Stimulated activated CD8-positive, alpha-beta memory T cell treated with anti-CD3 and anti-CD28 coated beads, Interleukin-7, amount 100 ng/mL, for 48 hours (primary cell): ENCODE data around the gene KMT2D.

Source experiments
- DNase-seq, 2 donors: peaks; one replicate each; pipeline ENCODE4 v3.0.0-alpha.2; 2020; ENCODE audit warnings: low read depth in 1 of 2; ENCODE audit errors: extremely low read depth in 1 of 2

Gene KMT2D

DNA sequence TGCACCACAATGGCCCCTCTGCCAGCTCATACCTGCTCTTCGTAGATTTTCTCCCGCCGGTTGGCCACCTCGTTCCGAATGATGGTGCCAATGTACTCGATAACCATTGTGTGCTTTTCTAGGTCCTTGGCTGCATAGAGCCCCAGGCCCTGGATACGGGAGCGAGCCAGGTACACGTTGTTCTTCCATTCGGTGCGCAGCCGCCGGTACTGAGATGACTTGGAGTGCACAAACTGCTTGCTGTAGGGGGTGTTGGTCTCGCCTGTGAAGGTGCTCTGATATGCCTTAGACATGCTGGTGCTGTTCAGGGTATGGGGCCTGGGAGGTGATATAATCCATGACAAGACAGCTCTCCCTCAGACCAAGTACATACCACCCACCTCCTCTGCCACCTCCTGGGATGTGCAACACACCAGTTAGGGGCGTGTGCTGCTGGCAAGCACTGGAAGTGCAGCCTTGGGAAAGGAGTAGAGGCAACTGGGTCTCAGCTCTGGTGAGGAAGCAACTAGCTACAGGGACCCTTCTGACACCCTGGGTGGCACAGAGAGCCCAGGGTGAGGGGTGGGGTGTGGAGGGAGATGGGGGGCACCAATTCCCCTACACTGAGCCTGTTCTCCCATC, 37.9 kb downstream of the KMT2D start:
- DNase-seq, result no peak

DNA sequence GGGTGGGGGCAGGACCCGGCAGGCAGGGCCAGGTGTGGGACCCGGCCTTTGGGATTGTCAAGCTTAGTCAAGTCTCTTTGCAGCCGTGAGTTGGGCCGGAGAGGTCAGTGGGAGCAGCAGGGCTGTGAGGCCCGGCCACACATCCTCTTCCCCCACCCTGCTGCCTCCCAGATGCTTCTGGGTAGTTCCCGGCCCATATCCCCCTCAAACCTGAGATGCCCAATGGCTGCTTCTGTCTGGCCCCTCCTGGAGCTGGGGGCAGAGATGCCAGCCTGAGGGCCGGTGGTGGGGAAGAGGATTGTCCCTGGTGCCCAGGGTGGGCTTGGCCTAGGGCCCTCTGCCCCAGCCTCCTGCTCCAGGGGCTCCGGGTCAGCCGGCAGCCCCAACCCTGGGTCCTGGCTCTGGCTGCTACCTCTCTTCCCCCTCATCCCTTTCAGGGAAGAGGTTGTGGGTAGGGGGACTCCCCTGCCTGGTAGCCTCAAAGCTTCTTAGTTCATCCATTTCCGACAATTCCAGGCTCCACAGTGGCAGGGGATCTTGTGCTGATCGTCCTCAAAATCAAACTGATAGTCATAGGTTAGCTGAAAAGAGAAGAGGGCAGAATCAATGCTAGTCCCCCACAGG, 39.2 kb downstream of the KMT2D start:
- no peak for DNase-seq

DNA sequence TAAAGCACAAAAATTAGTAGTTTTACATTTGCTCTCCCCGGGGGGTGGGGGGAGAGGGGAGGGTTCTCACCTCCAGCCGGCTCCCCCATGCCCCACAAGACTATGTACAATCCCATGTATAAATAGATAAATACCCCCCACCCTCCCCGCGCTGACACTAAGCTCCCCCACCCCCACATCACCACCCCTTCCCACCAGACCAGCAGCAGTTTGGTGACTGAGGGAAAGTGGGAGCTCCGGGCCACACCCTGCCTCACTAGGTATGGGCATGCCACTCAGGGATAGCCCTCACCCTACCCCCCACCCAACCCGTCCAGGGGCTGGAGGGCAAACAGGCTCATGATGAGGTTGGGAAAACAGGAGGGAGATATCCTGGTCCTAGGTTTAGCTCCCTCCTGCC, 40.2 kb downstream of the KMT2D start:
- DNase-seq, result no peak

DNA sequence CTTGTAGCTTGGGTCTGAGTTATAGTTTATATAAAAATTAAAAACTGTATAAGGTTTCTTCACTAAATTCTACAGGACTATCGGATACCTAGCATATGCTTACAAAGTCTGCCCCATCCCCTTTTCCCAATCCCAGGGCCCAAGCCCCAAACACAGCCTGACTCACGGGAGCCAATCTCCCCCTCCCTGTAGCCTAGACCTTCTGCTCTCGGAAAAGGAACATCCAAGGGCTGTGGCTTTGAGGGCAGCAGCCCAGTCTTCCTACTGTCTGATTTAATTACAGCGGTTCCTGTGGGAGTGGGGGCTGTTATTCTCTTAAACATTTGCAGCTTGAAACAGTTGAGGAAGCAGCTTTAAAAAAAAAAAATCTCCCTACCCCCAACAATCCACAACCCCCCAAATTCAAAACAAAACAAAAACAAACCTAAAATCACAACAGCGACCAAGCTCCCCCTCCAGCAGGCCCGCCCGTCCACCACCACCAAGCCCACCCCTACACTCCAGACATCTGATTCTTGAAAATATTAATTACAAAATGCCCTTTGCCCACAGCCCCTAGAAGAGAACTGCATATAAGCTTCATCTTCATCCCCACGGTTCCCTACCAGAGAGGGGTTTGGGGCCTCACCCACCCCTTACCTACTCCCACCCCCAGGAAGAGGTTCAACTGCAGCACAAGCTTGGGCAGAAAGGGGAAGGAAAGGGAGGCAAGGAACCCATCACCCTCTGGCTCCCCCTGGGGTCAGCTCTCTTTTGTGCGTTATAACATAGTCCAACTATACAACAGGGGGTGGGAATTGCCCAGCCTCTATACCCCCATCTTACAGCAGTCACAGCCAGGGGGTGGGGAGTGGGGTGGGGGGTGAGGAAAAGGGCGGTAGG, 40.9 kb downstream of the KMT2D start:
- no peak for DNase-seq

DNA sequence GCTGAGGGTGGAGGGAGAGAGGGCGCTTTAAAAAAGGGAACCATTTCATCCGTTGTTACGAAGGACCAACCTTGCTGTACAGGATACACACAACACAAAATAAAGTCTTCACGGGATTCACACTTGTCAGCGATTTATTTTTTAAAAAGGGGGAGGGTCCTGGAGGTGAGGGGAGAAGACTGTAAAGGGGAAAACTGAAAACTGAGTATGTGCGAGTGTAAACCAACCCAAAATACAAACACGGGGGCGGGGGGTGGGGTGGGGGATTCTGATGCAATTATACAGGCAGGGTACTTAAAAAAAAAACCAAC, 41.5 kb downstream of the KMT2D start:
- no peak for DNase-seq

DNA sequence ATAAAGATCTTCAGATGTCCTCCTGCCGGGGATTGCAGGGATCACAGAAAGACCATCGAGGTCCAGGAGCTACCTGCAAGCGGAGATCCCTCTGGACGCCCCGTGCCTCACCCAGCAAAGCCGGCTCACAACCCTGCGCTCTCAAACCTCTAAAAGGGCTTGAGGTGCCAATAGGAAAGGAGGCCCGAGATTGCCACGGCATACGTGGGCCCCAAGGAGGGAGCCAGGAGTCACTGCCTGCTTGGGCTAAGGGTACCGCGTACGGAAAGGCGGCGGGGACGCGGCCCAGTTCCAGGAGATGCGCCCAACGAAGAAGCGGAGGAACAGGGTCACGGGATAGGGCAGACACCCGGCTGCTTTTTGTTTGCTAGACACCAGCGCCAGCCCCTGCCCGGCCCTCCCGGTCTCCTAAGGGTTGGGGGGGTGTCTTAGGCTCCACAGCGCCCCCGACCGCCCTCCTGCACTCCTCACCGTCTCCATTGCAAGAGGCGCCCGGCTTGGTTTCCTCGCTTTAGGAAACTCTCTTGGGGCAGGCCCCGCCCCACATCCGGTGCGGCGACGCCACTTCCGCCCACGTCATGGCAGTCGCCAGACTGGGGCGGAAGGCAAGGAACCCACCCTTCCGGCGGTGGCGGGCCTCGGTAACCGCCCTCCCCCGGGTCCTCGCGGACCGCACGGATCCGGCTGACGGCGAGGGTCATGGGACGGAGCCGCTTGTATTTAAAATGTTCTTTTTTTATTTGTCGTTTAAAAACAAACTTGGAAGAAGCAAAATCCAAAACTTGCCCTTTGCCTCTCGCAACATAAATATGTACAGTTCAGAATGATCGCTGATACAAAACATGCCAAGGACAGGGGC, 42.1 kb downstream of the KMT2D start, which contains the start of gene PRKAG1:
Gene PRKAG1 (minus strand): TSS at position 516 of the 859 bp plus-strand sequence. CDS start 36 bp downstream, at position 480.
- peak; percentile 92 for DNase-seq

DNA sequence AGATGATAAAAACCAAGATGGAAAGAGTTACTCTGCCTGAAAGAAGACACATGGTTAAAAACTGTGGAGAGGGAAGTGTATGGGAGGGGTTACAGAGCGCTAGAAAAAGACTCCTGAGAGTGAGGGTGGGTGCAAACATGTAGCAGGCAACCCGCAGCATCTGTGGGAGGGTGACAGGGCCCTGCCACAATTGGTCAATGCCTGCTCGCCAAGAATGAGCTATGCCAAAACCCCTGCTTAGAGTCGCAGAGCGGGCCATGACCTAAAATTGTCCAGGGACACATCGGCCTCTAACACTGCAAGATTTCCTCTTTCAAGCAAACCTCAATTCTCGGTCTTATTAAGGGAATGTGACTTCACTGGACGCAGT, 42.7 kb downstream of the KMT2D start:
- DNase-seq, result peak; percentile 28 to 65

DNA sequence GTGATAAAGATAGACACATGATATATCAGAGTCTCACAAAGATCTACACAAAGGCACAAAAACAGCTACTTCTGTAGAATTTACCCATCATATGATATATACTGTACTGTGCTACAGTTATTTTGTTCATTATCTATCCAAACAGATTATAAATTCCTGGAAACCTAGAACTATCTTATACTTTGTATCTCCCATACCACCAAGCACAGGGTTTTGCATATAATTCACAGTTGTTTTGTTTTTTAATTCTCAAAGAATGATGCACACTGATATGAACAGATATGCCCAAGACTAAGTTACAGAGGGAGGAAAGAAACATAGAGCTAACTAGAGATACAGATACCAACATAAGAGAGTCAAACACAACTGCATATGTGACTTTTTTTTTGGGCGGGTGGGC, 45.4 kb downstream of the KMT2D start:
- DNase-seq, result no peak

DNA sequence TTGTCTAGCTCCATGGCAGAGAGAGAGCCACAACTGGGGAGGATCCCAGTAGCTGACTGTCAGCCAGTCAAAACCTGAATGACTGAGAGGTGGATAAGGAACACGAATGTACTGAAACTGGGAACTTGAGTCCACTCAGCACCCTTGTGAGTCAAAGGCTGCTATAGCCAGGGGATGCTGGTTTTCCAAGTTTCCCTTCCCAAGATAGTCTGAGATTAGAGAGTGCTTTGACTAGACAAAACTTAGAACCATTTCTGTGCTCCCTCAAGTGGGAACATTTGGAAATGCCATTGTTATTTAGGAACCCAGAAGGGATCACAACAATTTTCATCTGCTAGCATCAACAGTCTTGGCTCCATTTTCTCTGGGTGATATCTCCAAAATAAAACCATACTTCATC, 46.0 kb downstream of the KMT2D start:
- DNase-seq, result no peak

DNA sequence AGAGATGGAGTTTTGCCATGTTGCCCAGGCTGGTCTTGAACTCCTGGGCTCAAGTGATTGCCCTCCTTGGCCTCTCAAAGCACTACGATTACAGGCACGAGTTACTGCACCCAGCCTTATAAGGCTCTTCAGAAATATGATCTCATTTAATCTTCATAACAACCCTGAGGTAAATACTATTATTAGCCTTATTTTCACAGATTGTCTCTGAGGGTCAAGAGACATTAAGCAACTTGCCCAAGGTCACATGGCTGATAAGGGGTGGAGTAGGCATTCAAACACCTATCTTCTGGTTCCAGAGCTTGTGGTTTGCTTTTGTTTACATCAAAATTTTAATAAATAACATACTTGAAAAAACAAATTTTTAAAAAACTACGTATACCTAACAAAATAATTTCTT, 47.2 kb downstream of the KMT2D start:
- DNase-seq, result no peak

DNA sequence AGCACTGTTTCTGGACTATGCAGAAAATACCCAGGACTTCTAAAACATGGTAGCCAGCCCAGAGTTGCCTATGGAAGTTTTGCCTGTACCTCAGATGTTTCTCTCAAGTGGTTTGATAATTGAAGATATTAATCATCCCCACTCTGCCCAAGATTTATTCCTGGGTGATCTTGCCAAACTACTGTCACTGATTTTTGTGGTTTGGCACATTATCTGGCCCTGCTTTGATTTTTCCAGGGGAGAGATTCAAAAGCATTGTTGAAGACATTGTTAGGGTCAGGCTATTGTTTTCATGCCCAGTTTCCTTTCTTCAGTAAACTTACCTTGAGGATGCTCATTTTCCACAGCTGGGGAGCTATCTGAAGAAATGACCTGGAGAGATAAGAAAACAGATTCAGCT, 47.9 kb downstream of the KMT2D start:
- no peak for DNase-seq
